ENCODE results near the gene STK36. TPM values are rescaled to one million over a fixed set of nuclear protein-coding genes. Genes with fewer than 3 reads are reported as not detected.

STK36 gene
- total RNA-seq, result 16.7 TPM

- DNase-seq (ENCODE audit: low spot score in 2 of 2), result peak; percentile 61 to 86
- FAIRE-seq, result no peak
Measured at GRCh38 chr2:218671654-218672566, at the start of gene STK36, which contains the start of gene RNF25. STK36 (plus strand) TSS chr2:218672086; CDS start chr2:218672830, 744 bp downstream. RNF25 (minus strand) TSS chr2:218672002; CDS start chr2:218671970, 32 bp downstream.

GRCh38 chr2:218622606-218623365 is 49.1 kb upstream of the STK36 start:
- FAIRE-seq (no peak), DNase-seq (ENCODE audit: low spot score in 2 of 2) (no peak)

GRCh38 chr2:218623366-218623705 is 48.5 kb upstream of the STK36 start:
- DNase-seq (ENCODE audit: low spot score in 2 of 2) (no peak), FAIRE-seq (no peak)

GRCh38 chr2:218626369-218626768 is 45.5 kb upstream of the STK36 start:
- FAIRE-seq, result no peak
- DNase-seq (ENCODE audit: low spot score in 2 of 2), result no peak

- FAIRE-seq, result no peak
- no peak for DNase-seq (ENCODE audit: low spot score in 2 of 2)
Measured at GRCh38 chr2:218627939-218628338, 43.9 kb upstream of the STK36 start.

GRCh38 chr2:218631837-218632236 is 40.0 kb upstream of the STK36 start:
- FAIRE-seq, result no peak

GRCh38 chr2:218635719-218636118 is 36.2 kb upstream of the STK36 start:
- FAIRE-seq (no peak), DNase-seq (ENCODE audit: low spot score in 2 of 2) (no peak)

More at GRCh38 chr2:218631837-218632236, 40.0 kb upstream of the STK36 start:
- no peak for DNase-seq (ENCODE audit: low spot score in 2 of 2)

GRCh38 chr2:218638372-218638771 is 33.5 kb upstream of the STK36 start:
- no peak for DNase-seq (ENCODE audit: low spot score in 2 of 2)
- FAIRE-seq, result no peak

- no peak for DNase-seq (ENCODE audit: low spot score in 2 of 2)
- FAIRE-seq, result no peak
Measured at GRCh38 chr2:218642121-218642656, 29.7 kb upstream of the STK36 start.

- FAIRE-seq (no peak), DNase-seq (ENCODE audit: low spot score in 2 of 2) (no peak)
Measured at GRCh38 chr2:218642786-218643185, 29.1 kb upstream of the STK36 start.

- DNase-seq (ENCODE audit: low spot score in 2 of 2), result no peak
- FAIRE-seq, result no peak
Measured at GRCh38 chr2:218643751-218644310, 28.1 kb upstream of the STK36 start.

GRCh38 chr2:218644721-218645120 is 27.2 kb upstream of the STK36 start:
- DNase-seq (ENCODE audit: low spot score in 2 of 2) (no peak), FAIRE-seq (no peak)

- FAIRE-seq, result no peak
- DNase-seq (ENCODE audit: low spot score in 2 of 2), result no peak
Measured at GRCh38 chr2:218645126-218645525, 26.8 kb upstream of the STK36 start.

- FAIRE-seq (no peak), DNase-seq (ENCODE audit: low spot score in 2 of 2) (peak in 1 of 2 donors; percentile 54)
Measured at GRCh38 chr2:218648088-218648786, 23.6 kb upstream of the STK36 start.

- DNase-seq (ENCODE audit: low spot score in 2 of 2) (no peak), FAIRE-seq (no peak)
Measured at GRCh38 chr2:218648787-218649100, 23.1 kb upstream of the STK36 start.

- no peak for DNase-seq (ENCODE audit: low spot score in 2 of 2)
- no peak for FAIRE-seq
Measured at GRCh38 chr2:218655751-218656150, 16.1 kb upstream of the STK36 start.

GRCh38 chr2:218658671-218659257 is 13.1 kb upstream of the STK36 start:
- DNase-seq (ENCODE audit: low spot score in 2 of 2), result peak in 1 of 2 donors; percentile 34
- no peak for FAIRE-seq

- DNase-seq (ENCODE audit: low spot score in 2 of 2) (peak; percentile 75 to 89), FAIRE-seq (no peak)
Measured at GRCh38 chr2:218659258-218659987, 12.5 kb upstream of the STK36 start, which contains the start of the genes BCS1L and ZNF142. BCS1L (plus strand) TSS chr2:218659683; CDS start chr2:218660988, 1,305 bp downstream. ZNF142 (minus strand) TSS chr2:218659623; CDS start chr2:218656429, 3,194 bp downstream.

GRCh38 chr2:218659988-218660358 is 11.9 kb upstream of the STK36 start:
- no peak for FAIRE-seq
- DNase-seq (ENCODE audit: low spot score in 2 of 2), result no peak

Data from frontal cortex (tissue), 4 donors.